DND-41 (cell line): ENCODE results near the gene SYT1.

Source experiments
- EZH2 ChIP-seq: IDR thresholded peaks from 3 replicates; pipeline ENCODE4 v1.6.1; 2012; ENCODE audit warnings: borderline replicate concordance, low read depth, mild to moderate bottlenecking, moderate library complexity, low read length, inconsistent platforms; ENCODE audit not compliant: severe bottlenecking
- TF ChIP-seq, protein P1 (sequence below): IDR thresholded peaks from 2 replicates; pipeline ENCODE4 v1.5.1; 2012; ENCODE audit warnings: borderline replicate concordance, low read length, moderate library complexity, mild to moderate bottlenecking; ENCODE audit not compliant: poor library complexity, severe bottlenecking; ENCODE audit errors: extremely low read depth

DNA sequence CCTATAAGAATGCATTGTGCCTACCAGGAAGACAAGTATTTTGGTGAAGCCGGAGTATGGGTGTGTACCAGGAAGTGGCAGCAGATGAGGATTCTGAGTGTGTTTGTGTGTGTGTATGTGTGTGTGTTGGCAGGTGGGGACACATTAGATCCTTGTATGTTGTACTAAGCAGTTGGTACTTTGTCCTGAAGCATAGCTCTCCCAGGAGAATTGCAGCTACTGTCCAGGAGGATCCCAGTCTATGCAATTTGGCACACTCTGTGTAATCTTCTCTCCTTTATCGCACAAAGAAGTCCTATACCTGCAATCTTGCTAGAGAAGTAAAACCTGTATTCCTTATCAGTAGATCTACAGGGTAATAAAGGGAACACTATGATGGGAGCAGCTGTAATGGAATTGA is 549.7 kb downstream of the SYT1 start:
- TF ChIP-seq EZH2, result no peak
- TF ChIP-seq, protein P1, sequence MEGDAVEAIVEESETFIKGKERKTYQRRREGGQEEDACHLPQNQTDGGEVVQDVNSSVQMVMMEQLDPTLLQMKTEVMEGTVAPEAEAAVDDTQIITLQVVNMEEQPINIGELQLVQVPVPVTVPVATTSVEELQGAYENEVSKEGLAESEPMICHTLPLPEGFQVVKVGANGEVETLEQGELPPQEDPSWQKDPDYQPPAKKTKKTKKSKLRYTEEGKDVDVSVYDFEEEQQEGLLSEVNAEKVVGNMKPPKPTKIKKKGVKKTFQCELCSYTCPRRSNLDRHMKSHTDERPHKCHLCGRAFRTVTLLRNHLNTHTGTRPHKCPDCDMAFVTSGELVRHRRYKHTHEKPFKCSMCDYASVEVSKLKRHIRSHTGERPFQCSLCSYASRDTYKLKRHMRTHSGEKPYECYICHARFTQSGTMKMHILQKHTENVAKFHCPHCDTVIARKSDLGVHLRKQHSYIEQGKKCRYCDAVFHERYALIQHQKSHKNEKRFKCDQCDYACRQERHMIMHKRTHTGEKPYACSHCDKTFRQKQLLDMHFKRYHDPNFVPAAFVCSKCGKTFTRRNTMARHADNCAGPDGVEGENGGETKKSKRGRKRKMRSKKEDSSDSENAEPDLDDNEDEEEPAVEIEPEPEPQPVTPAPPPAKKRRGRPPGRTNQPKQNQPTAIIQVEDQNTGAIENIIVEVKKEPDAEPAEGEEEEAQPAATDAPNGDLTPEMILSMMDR, result no peak
